AG04449 (cell line): ENCODE measurements around the gene CCDC184.

ENCODE experiments used
- CTCF ChIA-PET: fragments of 350-600 bp; formaldehyde crosslinking; extraction: SDS; loops from one replicate; lab custom pipeline; 2021; ENCODE audit warnings: antibody characterized with exemption; lab: Yijun Ruan, JAX
- POLR2A ChIA-PET: fragments of 400-600, 350-600 bp; formaldehyde crosslinking; extraction: SDS; loops from one replicate; lab custom pipeline; 2020; ENCODE audit warnings: antibody characterized with exemption, inconsistent platforms; lab: Yijun Ruan, JAX
- DNase-seq: peaks from one replicate; pipeline ENCODE4 v3.0.0-alpha.2; 2010; ENCODE audit warnings: low read depth, low spot score
- H3K4me3 ChIP-seq: 2 replicates; pipeline ENCODE4 v1.5.1; 2011; ENCODE audit warnings: low read depth, mild to moderate bottlenecking, control low read depth, low read length
- CTCF ChIP-seq: IDR thresholded peaks from one replicate; pipeline ENCODE4 v1.5.1; 2011; ENCODE audit warnings: mild to moderate bottlenecking, moderate library complexity, low read length, control low read depth, inconsistent platforms; ENCODE audit not compliant: insufficient read depth; ENCODE audit errors: missing control alignments

The CCDC184 gene

GRCh38 chr12:48197971-48198671 is 14.7 kb downstream of the CCDC184 start:
- ChIA-PET CTCF (interaction anchor here (1.0 to 4.7 kb wide), 8 partner anchors 10 to 425 kb away, joined by 3 to 45 read pairs (median 4); partner anchors contain the start of gene CCDC184), POLR2A (interaction anchor here (1.5 kb wide), 1 partner anchor 15 kb away, joined by 4 read pairs; the partner anchor contains the start of gene CCDC184)
- peak; percentile 20 for TF ChIP-seq CTCF
- H3K4me3 ChIP-seq: peak overlapping the region; percentile 85
- DNase-seq: peak; percentile 45

GRCh38 chr12:48198672-48198971 is 15.2 kb downstream of the CCDC184 start:
- POLR2A ChIA-PET: no interaction called here
- H3K4me3 ChIP-seq: peak overlapping the region; percentile 85
- DNase-seq: no peak
- TF ChIP-seq CTCF: no peak
- CTCF ChIA-PET: interaction anchor here (1.3 to 4.7 kb wide), 4 partner anchors 10 to 40 kb away, joined by 3 to 45 read pairs (median 4); no protein-coding TSS in a partner anchor

GRCh38 chr12:48198985-48199384 is 15.5 kb downstream of the CCDC184 start:
- DNase-seq: no peak
- H3K4me3 ChIP-seq: peak overlapping the region; percentile 85

GRCh38 chr12:48199774-48200221 is 16.4 kb downstream of the CCDC184 start:
- ChIA-PET POLR2A (no interaction called here), CTCF (interaction anchor here (0.8 to 4.7 kb wide), 6 partner anchors 12 to 256 kb away, joined by 3 to 45 read pairs (median 3); no protein-coding TSS in a partner anchor)
- DNase-seq: no peak

More at GRCh38 chr12:48198985-48199384, 15.5 kb downstream of the CCDC184 start:
- no peak for TF ChIP-seq CTCF
- CTCF ChIA-PET: interaction anchor here (0.8 to 4.7 kb wide), 6 partner anchors 11 to 257 kb away, joined by 3 to 45 read pairs (median 4); no protein-coding TSS in a partner anchor
- POLR2A ChIA-PET: no interaction called here

GRCh38 chr12:48201091-48201490 is 17.6 kb downstream of the CCDC184 start:
- ChIA-PET CTCF (interaction anchor here (4.7 kb wide), 1 partner anchor 13 kb away, joined by 45 read pairs; no protein-coding TSS in a partner anchor), POLR2A (no interaction called here)
- no peak overlapping the region for H3K4me3 ChIP-seq
- no peak for TF ChIP-seq CTCF
- no peak for DNase-seq

More at GRCh38 chr12:48199774-48200221, 16.4 kb downstream of the CCDC184 start:
- no peak for TF ChIP-seq CTCF
- H3K4me3 ChIP-seq: no peak overlapping the region

GRCh38 chr12:48201516-48201915 is 18.1 kb downstream of the CCDC184 start:
- no peak for DNase-seq
- no peak overlapping the region for H3K4me3 ChIP-seq
- ChIA-PET CTCF (no interaction called here), POLR2A (no interaction called here)
- no peak for TF ChIP-seq CTCF
